ENCODE measurements around the gene ATP9B.

DNA sequence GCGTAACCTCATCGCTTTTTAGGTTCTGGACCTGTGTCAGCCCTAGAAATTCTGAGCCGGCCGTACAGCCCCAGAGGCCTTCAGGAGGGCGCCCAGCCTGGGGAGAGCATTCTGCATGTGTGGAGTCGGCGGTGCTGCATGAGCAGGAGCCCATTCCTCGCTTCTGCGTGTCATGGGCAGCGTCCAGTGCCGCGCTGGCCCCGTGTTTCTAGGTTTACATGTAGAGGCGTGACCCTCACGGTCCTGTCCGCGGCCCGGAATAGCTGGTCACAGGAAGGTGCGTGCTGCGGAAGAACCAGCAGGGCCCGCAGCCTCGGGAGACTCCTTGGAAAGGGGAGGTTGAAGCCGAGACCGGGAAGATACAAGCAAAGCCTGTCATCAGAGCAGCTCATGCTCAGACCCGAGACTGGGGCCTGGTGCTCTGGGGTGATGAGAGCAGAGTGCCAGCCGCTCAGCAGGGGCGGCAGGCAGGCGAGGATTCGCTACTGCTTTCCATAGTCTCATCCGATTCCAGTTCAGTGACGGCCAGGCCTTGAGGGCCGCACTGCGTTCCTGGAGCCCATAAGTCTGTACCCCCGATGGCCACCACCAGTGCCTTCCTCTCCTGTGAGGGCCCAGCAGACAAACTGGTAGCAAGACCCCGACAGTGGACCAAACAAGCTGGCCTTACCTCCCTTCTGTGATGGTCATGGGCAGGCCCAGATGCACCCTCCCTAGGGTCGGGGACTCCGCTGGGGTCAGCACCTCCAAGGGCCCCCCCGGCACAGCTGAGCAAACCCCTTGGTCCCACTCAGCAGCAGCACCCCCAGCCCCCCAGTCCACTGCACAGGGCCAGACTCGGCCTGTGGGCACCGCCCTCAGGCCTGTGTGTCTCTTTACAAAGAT lies 311.0 kb downstream of the ATP9B start:
- no peak for TF ChIP-seq POLR2AphosphoS5 (IDR thresholded peaks at IDR 0.05; ENCODE audit: insufficient read depth in 1 of 2, low read depth in 1 of 2)
- TF ChIP-seq, protein P1, sequence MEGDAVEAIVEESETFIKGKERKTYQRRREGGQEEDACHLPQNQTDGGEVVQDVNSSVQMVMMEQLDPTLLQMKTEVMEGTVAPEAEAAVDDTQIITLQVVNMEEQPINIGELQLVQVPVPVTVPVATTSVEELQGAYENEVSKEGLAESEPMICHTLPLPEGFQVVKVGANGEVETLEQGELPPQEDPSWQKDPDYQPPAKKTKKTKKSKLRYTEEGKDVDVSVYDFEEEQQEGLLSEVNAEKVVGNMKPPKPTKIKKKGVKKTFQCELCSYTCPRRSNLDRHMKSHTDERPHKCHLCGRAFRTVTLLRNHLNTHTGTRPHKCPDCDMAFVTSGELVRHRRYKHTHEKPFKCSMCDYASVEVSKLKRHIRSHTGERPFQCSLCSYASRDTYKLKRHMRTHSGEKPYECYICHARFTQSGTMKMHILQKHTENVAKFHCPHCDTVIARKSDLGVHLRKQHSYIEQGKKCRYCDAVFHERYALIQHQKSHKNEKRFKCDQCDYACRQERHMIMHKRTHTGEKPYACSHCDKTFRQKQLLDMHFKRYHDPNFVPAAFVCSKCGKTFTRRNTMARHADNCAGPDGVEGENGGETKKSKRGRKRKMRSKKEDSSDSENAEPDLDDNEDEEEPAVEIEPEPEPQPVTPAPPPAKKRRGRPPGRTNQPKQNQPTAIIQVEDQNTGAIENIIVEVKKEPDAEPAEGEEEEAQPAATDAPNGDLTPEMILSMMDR (IDR thresholded peaks at IDR 0.05) = no peak

All from vagina (tissue), 2 donors.